Measurements from ENCODE around the gene SERINC5.
"Not testable (repeated sequence)": the region's sequence is repeated elsewhere in the genome, so short reads cannot be mapped to it uniquely, and the experiment has no call there.

Gene SERINC5

DNA sequence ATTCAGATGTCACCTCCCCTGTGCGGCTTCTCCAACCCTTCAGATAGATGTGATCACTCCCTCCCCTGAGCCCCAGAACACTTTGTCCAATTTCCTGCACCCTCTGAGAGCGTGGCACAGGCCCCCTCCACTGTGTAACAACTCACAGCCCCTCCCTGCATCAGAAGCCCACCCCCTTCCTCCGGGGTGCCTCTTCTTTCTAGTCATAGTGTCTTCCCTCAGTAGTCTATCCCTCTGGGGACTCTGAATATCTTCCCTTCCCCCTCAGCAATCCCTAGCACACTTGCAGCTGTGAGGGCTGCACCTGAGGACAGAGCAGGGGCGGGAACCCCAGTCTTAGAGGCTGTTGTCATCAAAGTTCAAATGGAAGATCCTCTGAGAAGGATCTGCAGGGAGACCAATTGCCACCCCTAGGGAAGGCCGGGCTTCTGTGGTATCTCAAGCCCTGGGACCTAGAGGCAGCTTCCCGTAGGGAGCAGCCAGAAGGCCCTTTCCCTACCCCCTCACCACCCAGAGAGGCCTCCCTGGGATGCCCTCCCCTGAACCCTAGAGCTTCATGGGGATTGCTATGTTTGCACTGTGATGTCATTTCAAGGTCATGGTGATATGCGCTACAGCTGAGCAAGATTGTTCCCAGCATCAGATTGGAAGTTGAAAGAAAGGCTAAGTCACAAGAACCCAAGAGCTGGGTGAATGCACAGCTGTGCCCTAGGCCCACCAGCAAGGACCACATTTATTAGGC, 150.0 kb downstream of the SERINC5 start:
- peaks cover 2% of the 10 kb centered on the region for H3K27me3 ChIP-seq (ENCODE audit: control insufficient read depth, insufficient read depth, low read length)
- peaks cover 13% of the 10 kb centered on the region for H3K4me1 ChIP-seq (ENCODE audit: control insufficient read depth, low read depth, low read length)
- no peak overlapping the region for H3K9ac ChIP-seq (ENCODE audit: low read length)
- H3K4me3 ChIP-seq (ENCODE audit: low read length) = no peak overlapping the region
- H3K27ac ChIP-seq (ENCODE audit: low read length) = no peak overlapping the region
- H3K9me3 ChIP-seq (ENCODE audit: control insufficient read depth, low read depth, low read length) = no peaks in the 10 kb centered on the region
- H3K36me3 ChIP-seq (ENCODE audit: control insufficient read depth, low read depth, low read length) = no peaks in the 10 kb centered on the region

DNA sequence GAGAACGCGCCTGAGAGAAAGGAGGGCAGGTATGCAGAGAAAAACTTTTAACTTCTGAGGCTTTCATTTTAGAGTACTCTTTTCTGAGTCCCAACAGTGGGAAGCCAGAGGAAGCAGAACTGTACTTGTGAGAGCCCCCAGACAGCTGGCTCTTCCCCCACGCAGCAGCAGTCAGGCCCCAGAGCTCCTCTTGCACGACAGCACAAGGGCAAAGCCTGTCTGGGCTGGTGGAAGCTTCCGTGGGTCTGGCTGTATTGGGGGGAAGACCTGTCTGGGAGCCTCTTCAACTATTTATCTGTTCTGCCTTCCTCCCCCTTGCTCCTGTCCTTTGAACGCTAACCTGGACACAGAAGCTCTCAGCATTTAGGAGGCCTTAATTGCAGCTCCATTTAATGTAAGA, 152.5 kb downstream of the SERINC5 start:
- H3K27ac ChIP-seq (ENCODE audit: low read length) = no peak overlapping the region
- H3K4me1 ChIP-seq (ENCODE audit: control insufficient read depth, low read depth, low read length) = peaks cover 2% of the 10 kb centered on the region
- H3K9ac ChIP-seq (ENCODE audit: low read length) = no peak overlapping the region
- H3K4me3 ChIP-seq (ENCODE audit: low read length) = no peak overlapping the region
- no peaks in the 10 kb centered on the region for H3K27me3 ChIP-seq (ENCODE audit: control insufficient read depth, insufficient read depth, low read length)
- H3K9me3 ChIP-seq (ENCODE audit: control insufficient read depth, low read depth, low read length) = no peaks in the 10 kb centered on the region
- H3K36me3 ChIP-seq (ENCODE audit: control insufficient read depth, low read depth, low read length) = no peaks in the 10 kb centered on the region

DNA sequence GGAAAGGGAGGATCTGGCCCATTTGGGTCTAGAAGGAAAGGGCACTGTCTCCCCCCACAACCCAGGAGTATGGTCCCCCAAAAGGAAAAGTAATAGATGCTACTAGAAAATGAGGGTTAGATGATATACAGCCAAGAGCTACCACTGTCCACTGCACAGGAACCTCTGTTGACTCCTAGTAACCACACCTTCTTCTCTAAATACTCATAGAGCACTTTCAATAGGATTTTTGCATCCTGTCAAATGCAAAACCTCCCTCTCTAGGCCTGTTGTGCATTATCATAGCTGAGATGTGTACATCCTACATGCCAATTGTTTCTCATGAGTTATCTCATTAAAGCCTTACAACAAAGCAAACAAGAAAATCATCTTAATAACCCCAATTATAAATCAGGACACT, 153.9 kb downstream of the SERINC5 start:
- Histone ChIP-seq H3K27ac (ENCODE audit: low read length) (no peak overlapping the region), H3K27me3 (ENCODE audit: control insufficient read depth, insufficient read depth, low read length) (no peaks in the 10 kb centered on the region), H3K36me3 (ENCODE audit: control insufficient read depth, low read depth, low read length) (no peaks in the 10 kb centered on the region), H3K9me3 (ENCODE audit: control insufficient read depth, low read depth, low read length) (no peaks in the 10 kb centered on the region), H3K4me1 (ENCODE audit: control insufficient read depth, low read depth, low read length) (peaks cover 14% of the 10 kb centered on the region), H3K9ac (ENCODE audit: low read length) (no peak overlapping the region), H3K4me3 (ENCODE audit: low read length) (no peak overlapping the region)

DNA sequence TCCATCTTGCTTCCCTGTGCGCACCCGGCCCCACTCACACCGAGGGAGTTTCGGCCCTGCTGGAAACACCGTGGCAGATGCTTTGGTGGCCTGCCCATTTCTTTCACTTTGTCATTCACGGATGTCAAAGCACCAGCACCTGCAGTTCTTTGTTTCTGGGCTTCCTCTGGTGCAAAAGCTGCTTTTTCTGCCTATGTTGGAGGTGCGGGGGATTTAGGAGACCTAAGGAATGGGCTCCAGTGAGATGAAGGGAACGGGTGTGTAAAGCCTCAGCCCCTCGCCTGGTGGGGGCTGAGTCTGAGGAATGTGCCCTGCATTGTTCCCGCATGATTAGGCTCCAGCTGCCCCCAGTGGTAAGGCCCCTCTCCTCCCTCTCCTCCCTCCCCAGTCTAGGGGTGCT, 158.4 kb downstream of the SERINC5 start:
- no peak overlapping the region for H3K27ac ChIP-seq (ENCODE audit: low read length)
- no peaks in the 10 kb centered on the region for H3K36me3 ChIP-seq (ENCODE audit: control insufficient read depth, low read depth, low read length)
- no peak overlapping the region for H3K9ac ChIP-seq (ENCODE audit: low read length)
- H3K27me3 ChIP-seq (ENCODE audit: control insufficient read depth, insufficient read depth, low read length) = no peaks in the 10 kb centered on the region
- no peak overlapping the region for H3K4me3 ChIP-seq (ENCODE audit: low read length)
- peaks cover 14% of the 10 kb centered on the region for H3K4me1 ChIP-seq (ENCODE audit: control insufficient read depth, low read depth, low read length)
- H3K9me3 ChIP-seq (ENCODE audit: control insufficient read depth, low read depth, low read length) = no peaks in the 10 kb centered on the region

DNA sequence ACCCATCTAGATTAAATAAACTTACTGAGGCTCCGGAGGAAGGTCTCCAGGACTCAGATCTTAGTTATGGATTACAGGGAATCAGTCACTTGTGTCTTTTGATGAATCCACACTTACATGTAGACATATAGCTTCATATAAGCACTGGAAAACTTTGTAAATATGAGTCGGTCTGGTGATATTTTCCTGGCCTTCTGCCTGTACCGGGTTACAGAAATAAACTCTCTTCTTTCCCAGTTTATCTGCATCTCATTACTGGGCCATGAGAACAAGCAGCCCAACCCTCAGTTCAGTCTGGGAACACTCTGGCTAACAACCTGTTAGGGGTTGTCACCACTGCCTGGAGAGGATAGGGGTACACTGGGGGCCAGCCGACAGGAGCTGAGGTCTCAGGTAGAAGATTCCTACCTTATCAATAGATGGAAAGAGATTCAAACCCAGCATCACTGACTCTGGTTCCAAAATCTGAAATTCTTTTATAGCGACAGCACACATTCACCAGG, 161.6 kb downstream of the SERINC5 start:
- Histone ChIP-seq H3K27ac (ENCODE audit: low read length) (no peak overlapping the region), H3K9ac (ENCODE audit: low read length) (no peak overlapping the region), H3K27me3 (ENCODE audit: control insufficient read depth, insufficient read depth, low read length) (no peaks in the 10 kb centered on the region), H3K36me3 (ENCODE audit: control insufficient read depth, low read depth, low read length) (no peaks in the 10 kb centered on the region), H3K4me3 (ENCODE audit: low read length) (no peak overlapping the region), H3K4me1 (ENCODE audit: control insufficient read depth, low read depth, low read length) (peaks cover 14% of the 10 kb centered on the region), H3K9me3 (ENCODE audit: control insufficient read depth, low read depth, low read length) (no peaks in the 10 kb centered on the region)

DNA sequence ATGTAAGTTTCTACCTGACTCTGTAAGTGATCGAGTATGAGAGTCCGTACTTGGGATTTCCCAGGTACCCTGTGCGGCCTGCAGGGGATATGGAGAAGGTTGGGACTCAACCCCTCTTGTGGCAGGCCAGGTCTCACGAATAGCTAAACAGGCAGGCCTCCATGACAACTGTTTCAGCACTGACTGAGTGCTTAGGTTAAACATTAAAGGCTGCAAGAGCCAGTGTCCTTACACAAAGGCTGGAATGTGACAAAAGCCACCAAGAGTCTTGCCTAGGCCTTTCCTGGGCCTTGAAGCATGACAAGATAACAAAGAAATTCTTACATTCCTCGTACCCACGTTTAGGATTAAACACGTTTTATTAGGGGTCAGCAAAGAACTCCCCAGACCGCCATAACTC, 162.1 kb downstream of the SERINC5 start:
- peaks cover 14% of the 10 kb centered on the region for H3K4me1 ChIP-seq (ENCODE audit: control insufficient read depth, low read depth, low read length)
- H3K9me3 ChIP-seq (ENCODE audit: control insufficient read depth, low read depth, low read length) = no peaks in the 10 kb centered on the region

DNA sequence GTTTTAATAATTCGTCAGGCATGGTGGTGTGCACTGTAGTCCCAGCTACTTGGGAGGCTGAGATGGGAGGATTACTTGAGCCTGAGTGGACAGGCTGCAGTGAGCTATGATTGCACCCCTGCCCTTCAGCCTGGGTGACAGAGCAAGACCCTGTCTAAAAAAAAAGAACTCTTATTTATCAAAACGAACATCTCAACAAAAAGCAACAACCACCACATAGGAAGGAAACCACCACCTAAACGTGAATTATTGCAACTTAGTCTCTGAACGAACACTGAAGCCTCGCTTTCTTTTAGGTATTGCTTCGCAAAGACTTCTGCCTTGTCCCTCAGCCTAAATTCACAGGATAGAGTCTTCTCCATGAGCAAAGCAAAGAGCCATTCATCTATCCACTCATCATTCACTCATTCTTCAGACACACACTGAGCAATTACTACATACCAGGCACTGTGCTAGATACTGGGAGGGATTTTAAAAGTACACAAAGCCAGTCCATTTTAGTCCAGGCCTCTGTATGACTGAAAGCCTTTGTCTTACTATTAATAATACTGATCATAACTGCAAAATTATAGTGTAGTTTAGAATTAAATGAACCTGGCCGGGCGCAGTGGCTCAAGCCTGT, 163.3 kb downstream of the SERINC5 start:
- H3K4me3 ChIP-seq (ENCODE audit: low read length) = no peak overlapping the region
- no peaks in the 10 kb centered on the region for H3K9me3 ChIP-seq (ENCODE audit: control insufficient read depth, low read depth, low read length)
- no peaks in the 10 kb centered on the region for H3K36me3 ChIP-seq (ENCODE audit: control insufficient read depth, low read depth, low read length)
- no peak overlapping the region for H3K27ac ChIP-seq (ENCODE audit: low read length)
- H3K4me1 ChIP-seq (ENCODE audit: control insufficient read depth, low read depth, low read length) = peaks cover 5% of the 10 kb centered on the region
- no peaks in the 10 kb centered on the region for H3K27me3 ChIP-seq (ENCODE audit: control insufficient read depth, insufficient read depth, low read length)
- no peak overlapping the region for H3K9ac ChIP-seq (ENCODE audit: low read length)

More for the DNA sequence above, 162.1 kb downstream of the SERINC5 start:
- no peak overlapping the region for H3K4me3 ChIP-seq (ENCODE audit: low read length)
- no peaks in the 10 kb centered on the region for H3K27me3 ChIP-seq (ENCODE audit: control insufficient read depth, insufficient read depth, low read length)
- no peaks in the 10 kb centered on the region for H3K36me3 ChIP-seq (ENCODE audit: control insufficient read depth, low read depth, low read length)
- H3K9ac ChIP-seq (ENCODE audit: low read length) = no peak overlapping the region
- H3K27ac ChIP-seq (ENCODE audit: low read length) = no peak overlapping the region

DNA sequence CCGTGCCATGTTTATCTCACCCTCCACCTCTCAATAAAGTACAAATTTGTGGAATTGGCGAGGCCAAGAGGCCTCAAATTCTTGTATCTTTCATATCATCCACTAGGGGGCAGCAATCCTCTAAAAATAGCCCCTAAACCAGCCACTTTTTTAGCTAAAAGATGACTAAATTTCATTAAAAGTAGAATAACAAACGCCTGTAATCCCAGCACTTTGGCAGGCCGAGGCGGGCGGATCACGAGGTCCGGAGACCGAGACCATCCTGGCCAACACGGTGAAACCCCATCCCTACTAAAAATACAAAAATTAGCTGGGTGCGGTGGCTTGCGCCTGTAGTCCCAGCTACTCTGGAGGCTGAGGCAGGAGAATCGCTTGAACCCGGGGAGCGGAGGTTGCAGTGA, 164.1 kb downstream of the SERINC5 start:
- not testable (repeated sequence) for H3K36me3 ChIP-seq (ENCODE audit: control insufficient read depth, low read depth, low read length); H3K4me3 ChIP-seq (ENCODE audit: low read length); H3K9ac ChIP-seq (ENCODE audit: low read length)

DNA sequence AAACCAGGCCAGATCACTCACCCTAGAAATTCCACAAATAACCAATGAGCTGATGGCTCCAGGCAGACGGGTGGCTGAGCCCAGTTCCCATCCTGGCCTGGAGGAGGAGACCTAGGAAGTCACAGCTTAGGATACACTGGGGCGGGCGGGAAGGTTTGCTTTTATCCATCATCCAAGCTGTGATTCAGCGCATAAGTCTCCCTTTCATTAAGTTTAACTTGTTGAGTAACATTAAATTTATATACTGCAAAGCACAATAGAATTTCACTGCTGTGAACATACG, 165.0 kb downstream of the SERINC5 start:
- H3K4me1 ChIP-seq (ENCODE audit: control insufficient read depth, low read depth, low read length) = no peaks in the 10 kb centered on the region
- no peaks in the 10 kb centered on the region for H3K27me3 ChIP-seq (ENCODE audit: control insufficient read depth, insufficient read depth, low read length)
- H3K36me3 ChIP-seq (ENCODE audit: control insufficient read depth, low read depth, low read length) = no peaks in the 10 kb centered on the region
- no peak overlapping the region for H3K9ac ChIP-seq (ENCODE audit: low read length)
- H3K27ac ChIP-seq (ENCODE audit: low read length) = no peak overlapping the region
- H3K9me3 ChIP-seq (ENCODE audit: control insufficient read depth, low read depth, low read length) = no peaks in the 10 kb centered on the region
- no peak overlapping the region for H3K4me3 ChIP-seq (ENCODE audit: low read length)

More for the DNA sequence above, 164.1 kb downstream of the SERINC5 start:
- not testable (repeated sequence) for H3K27me3 ChIP-seq (ENCODE audit: control insufficient read depth, insufficient read depth, low read length); H3K9me3 ChIP-seq (ENCODE audit: control insufficient read depth, low read depth, low read length); H3K4me1 ChIP-seq (ENCODE audit: control insufficient read depth, low read depth, low read length); H3K27ac ChIP-seq (ENCODE audit: low read length)

DNA sequence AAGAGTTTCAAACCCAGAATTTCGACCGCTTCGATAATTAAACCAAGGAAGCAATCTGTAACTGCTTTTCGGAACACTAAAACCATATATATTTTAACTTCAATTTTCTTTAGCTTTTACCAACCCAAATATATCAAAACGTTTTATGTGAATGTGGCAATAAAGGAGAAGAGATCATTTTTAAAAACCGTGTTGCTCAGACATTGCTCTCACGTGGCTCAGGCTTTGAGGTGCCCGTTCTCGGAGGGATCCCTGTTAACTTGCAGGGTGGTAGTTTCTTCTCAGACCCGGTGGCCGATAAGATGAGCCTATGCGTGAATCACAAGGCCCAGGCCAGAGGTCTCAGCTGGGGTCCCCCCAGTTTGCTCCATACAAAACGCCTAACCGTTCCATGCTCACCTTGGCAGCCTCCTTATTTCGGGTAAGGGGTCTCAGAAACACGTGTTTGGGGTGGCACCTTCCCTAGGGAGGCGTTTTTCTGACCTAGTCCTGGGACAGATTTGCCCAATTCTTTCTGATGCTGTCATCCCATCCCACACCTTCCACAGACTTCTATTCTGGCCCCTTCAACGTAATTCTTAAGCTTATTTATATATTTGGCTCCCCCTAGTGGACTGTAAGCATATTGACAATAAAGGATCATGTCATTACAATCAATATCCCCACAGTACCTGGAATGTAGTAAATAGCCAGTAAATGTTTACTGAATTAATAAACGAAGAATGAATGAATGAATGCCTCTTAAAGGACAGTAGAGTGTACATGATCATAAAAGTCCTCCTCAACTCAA, 172.6 kb downstream of the SERINC5 start:
- no peaks in the 10 kb centered on the region for H3K9me3 ChIP-seq (ENCODE audit: control insufficient read depth, low read depth, low read length)
- no peak overlapping the region for H3K27ac ChIP-seq (ENCODE audit: low read length)
- no peaks in the 10 kb centered on the region for H3K27me3 ChIP-seq (ENCODE audit: control insufficient read depth, insufficient read depth, low read length)
- H3K4me1 ChIP-seq (ENCODE audit: control insufficient read depth, low read depth, low read length) = peaks cover 4% of the 10 kb centered on the region
- H3K36me3 ChIP-seq (ENCODE audit: control insufficient read depth, low read depth, low read length) = no peaks in the 10 kb centered on the region
- H3K4me3 ChIP-seq (ENCODE audit: low read length) = no peak overlapping the region
- no peak overlapping the region for H3K9ac ChIP-seq (ENCODE audit: low read length)

DNA sequence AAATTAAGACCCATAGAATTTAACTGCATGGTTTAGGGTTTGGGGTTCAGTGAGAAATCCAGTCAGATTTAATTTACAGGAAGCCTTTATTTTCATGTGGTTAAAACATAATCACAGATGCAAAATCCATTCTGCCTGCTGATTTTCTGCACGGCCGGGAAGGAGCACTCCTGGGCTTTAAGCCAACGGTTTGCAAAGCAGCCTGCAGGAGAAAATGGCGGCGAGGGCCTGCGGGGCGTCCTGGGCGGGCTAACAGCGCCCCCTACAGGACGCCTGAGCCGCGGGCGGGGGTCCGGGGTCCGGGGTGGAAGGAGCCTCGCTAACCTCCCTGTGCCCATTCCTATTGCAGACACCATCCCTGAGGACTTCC, 173.1 kb downstream of the SERINC5 start:
- no peaks in the 10 kb centered on the region for H3K27me3 ChIP-seq (ENCODE audit: control insufficient read depth, insufficient read depth, low read length)
- no peaks in the 10 kb centered on the region for H3K36me3 ChIP-seq (ENCODE audit: control insufficient read depth, low read depth, low read length)
- no peak overlapping the region for H3K4me3 ChIP-seq (ENCODE audit: low read length)
- no peak overlapping the region for H3K9ac ChIP-seq (ENCODE audit: low read length)
- H3K9me3 ChIP-seq (ENCODE audit: control insufficient read depth, low read depth, low read length) = no peaks in the 10 kb centered on the region
- no peak overlapping the region for H3K27ac ChIP-seq (ENCODE audit: low read length)
- peaks cover 4% of the 10 kb centered on the region for H3K4me1 ChIP-seq (ENCODE audit: control insufficient read depth, low read depth, low read length)
